Lung (tissue), 12 donors: ENCODE data around the gene NFIA. TPM values are rescaled to one million over a fixed set of nuclear protein-coding genes. Genes with fewer than 3 reads are reported as not detected.
A peak's percentile ranks its signal among the peaks of the same experiment; 100 is the strongest.

Source experiments
- ATAC-seq: fragments of 200-7000 bp; cut with Tn5 transposase; one replicate; pipeline ENCODE4 v1.9.1; 2020; ENCODE audit warnings: moderate number of reproducible peaks; ENCODE audit not compliant: insufficient read depth, low FRiP score
- DNase-seq, 3 donors: peaks; one replicate each; pipeline ENCODE4 v3.0.0-alpha.2; 2013 to 2017
- H3K27ac ChIP-seq, 2 donors: one replicate each; pipeline ENCODE4 v1.5.1; 2013; ENCODE audit warnings: mild to moderate bottlenecking in 2 of 2, moderate library complexity in 2 of 2, control low read depth in 1 of 2, inconsistent platforms in 1 of 2, low read depth in 1 of 2, low read length in 1 of 2
- H3K27me3 ChIP-seq, 3 donors: one replicate each; pipeline ENCODE4 v1.5.1; 2013; ENCODE audit warnings: low read length in 2 of 3; ENCODE audit not compliant: control insufficient read depth in 3 of 3, insufficient read depth in 3 of 3
- H3K36me3 ChIP-seq, 4 donors: one replicate each; pipeline ENCODE4 v1.5.1; 2013; ENCODE audit warnings: low read length in 4 of 4, mild to moderate bottlenecking in 1 of 4, moderate library complexity in 1 of 4; ENCODE audit not compliant: control insufficient read depth in 4 of 4, insufficient read depth in 4 of 4
- H3K4me1 ChIP-seq, 5 donors: one replicate each; pipeline ENCODE4 v1.5.1; 2013; ENCODE audit warnings: low read length in 5 of 5, mild to moderate bottlenecking in 2 of 5, moderate library complexity in 1 of 5; ENCODE audit not compliant: control insufficient read depth in 5 of 5, insufficient read depth in 5 of 5
- H3K4me3 ChIP-seq: one replicate; pipeline ENCODE4 v1.5.1; 2013; ENCODE audit warnings: mild to moderate bottlenecking, control low read depth, moderate library complexity
- H3K9ac ChIP-seq, 2 donors: one replicate each; pipeline ENCODE4 v1.5.1; 2013; ENCODE audit warnings: low read length in 2 of 2, control low read depth in 1 of 2; ENCODE audit not compliant: insufficient read depth in 1 of 2
- H3K9me3 ChIP-seq, 4 donors: one replicate each; pipeline ENCODE4 v1.5.1; 2013; ENCODE audit warnings: low read length in 3 of 4, mild to moderate bottlenecking in 1 of 4, moderate library complexity in 1 of 4; ENCODE audit not compliant: control insufficient read depth in 4 of 4, insufficient read depth in 3 of 4
- WGBS, 2 donors: extraction: QIAGEN DNeasy Blood & Tissue Kit; methylation state at CpG; one replicate each; pipeline ENCODE4 v1.1.7; 2013; 5-methylcytosine and 5-hydroxymethylcytosine counted together
- polyA plus RNA-seq, 2 donors: library from polyadenylated mRNA; stranded (reverse); fragments of 200-250 nt; gene quantifications; one replicate each; pipeline ENCODE4 v1.2.1, GENCODE V29; 2013
- total RNA-seq, 2 donors: library from RNA; depleted of rRNA in 1 of 2; stranded (reverse); fragments of >200 nt in 1 of 2; gene quantifications; one replicate each; pipeline ENCODE4 v1.2.1, GENCODE V29; 2014 to 2021
- TF ChIP-seq, protein P1 (sequence below): IDR thresholded peaks from 2 replicates; pipeline ENCODE4 v1.5.1; 2012; ENCODE audit warnings: mild to moderate bottlenecking; ENCODE audit errors: control extremely low read depth, extremely low read depth
- donor health status: control.
- donor health status: control.
- donor health status: Bipolar disorder and iron deficiency.
- donor health status: healthy.
- donor health status: DM: yes; HTN: yes; CAD: no.

Gene NFIA
- total and polyA plus RNA-seq, 4 donors = 3.0 to 63.4 (median 34.2) TPM

DNA sequence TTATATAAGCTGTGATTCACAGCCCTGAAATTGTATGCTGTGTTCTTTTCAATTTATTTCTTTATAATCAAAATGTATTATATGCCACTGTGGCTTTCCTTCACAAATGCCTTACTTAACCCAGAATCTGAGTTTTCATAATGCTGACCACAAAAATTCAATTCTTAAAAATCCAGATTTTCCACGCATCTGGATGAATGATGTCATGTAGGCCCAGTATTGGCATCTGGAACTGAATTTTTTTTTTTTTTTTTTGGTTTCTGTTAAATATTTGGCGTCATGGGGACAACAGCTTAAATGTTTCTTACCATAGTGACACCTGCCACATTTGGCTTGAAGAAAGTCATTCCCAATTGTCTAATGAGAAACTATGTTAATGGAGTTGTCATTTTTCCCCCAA, 345.8 kb downstream of the NFIA start:
- ATAC-seq (no peak), DNase-seq (no peak)
- Histone ChIP-seq H3K4me3 (no peak overlapping the region), H3K27ac (no peak overlapping the region), H3K27me3 (no peaks in the 10 kb centered on the region), H3K9me3 (no peaks in the 10 kb centered on the region), H3K36me3 (peaks cover 0 to 10% (median 4%) of the 10 kb centered on the region in 4 donors), H3K4me1 (peaks cover 0 to 24% (median 6%) of the 10 kb centered on the region in 5 donors), H3K9ac (no peak overlapping the region)
- 92 to 93% methylated on average over 2 of the region's 2 CpGs for WGBS, 2 donors
- TF ChIP-seq, protein P1, sequence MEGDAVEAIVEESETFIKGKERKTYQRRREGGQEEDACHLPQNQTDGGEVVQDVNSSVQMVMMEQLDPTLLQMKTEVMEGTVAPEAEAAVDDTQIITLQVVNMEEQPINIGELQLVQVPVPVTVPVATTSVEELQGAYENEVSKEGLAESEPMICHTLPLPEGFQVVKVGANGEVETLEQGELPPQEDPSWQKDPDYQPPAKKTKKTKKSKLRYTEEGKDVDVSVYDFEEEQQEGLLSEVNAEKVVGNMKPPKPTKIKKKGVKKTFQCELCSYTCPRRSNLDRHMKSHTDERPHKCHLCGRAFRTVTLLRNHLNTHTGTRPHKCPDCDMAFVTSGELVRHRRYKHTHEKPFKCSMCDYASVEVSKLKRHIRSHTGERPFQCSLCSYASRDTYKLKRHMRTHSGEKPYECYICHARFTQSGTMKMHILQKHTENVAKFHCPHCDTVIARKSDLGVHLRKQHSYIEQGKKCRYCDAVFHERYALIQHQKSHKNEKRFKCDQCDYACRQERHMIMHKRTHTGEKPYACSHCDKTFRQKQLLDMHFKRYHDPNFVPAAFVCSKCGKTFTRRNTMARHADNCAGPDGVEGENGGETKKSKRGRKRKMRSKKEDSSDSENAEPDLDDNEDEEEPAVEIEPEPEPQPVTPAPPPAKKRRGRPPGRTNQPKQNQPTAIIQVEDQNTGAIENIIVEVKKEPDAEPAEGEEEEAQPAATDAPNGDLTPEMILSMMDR = no peak

DNA sequence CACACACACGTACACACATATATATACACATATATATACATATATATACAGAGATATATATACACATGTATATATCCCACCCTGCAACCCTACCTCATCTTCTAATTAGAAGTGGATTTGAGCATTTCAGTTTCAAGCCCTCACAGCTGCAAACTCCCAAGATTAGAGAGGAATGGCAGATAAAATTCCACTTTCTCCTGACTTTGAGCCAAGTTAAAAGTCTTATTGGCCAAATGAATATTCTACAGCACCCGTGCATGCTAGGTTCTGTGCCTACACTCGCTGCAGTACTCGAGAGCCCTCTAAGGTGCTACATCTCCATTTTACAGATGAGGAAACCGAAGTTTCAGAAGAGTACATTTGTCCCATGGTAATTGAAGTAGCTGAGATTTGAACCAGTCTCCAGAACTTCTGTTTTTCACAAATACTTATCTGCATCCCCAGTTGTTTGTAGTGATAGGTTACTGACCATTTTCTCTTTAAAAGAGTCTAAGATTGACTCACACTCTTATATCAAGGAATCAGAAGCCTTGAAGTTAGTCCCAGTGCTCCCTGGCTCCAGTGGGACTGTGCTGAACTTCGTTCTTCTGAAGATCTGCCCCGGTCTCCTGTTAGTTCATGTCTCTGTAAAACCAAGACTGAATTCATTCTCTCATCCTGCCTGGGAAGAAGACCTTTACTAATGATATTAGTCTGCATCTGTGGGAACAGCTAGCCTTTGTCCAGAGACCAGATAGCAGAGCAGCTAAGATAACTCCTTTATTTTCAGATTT, 350.4 kb downstream of the NFIA start:
- ATAC-seq (no peak), DNase-seq (no peak)
- TF ChIP-seq, protein P1 = no peak
- peak overlapping the region in 1 of 2 donors; percentile 63 for H3K27ac ChIP-seq
- peaks cover 0 to 47% (median 0%) of the 10 kb centered on the region in 5 donors for H3K4me1 ChIP-seq
- no peaks in the 10 kb centered on the region for H3K9me3 ChIP-seq
- peaks cover 0 to 10% (median 4%) of the 10 kb centered on the region in 4 donors for H3K36me3 ChIP-seq
- no peak overlapping the region for H3K4me3 ChIP-seq
- 83 to 87% methylated on average over 7 of the region's 7 CpGs for WGBS, 2 donors
- H3K9ac ChIP-seq = no peak overlapping the region
- H3K27me3 ChIP-seq = no peaks in the 10 kb centered on the region

DNA sequence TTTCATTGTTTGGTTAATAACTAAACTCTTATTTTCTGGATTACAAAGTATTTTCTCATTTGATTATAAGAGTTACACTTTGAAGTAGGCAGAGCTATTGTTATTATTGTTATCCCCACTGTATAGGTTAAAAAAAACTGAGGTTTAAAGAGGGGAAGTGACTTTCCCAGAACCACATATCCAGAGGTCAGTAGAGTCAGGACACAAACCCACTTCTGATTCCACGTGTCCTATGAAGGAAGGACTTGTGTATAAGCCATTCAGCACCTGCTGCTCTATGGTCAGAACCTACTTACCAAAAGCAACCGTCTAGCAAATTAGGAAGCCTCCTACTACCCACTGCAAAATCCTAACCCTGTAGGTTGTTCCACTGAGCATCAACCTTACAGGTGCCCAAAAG, 351.3 kb downstream of the NFIA start:
- ATAC-seq (no peak), DNase-seq (no peak)
- Histone ChIP-seq H3K4me1 (peaks cover 0 to 47% (median 0%) of the 10 kb centered on the region in 5 donors), H3K36me3 (peaks cover 0 to 13% (median 5%) of the 10 kb centered on the region in 4 donors), H3K4me3 (no peak overlapping the region), H3K27me3 (no peaks in the 10 kb centered on the region), H3K9ac (no peak overlapping the region), H3K9me3 (no peaks in the 10 kb centered on the region), H3K27ac (peak overlapping the region in 1 of 2 donors; percentile 88)
- TF ChIP-seq, protein P1 = no peak
- 68 to 83% methylated on average over 2 of the region's 2 CpGs for WGBS, 2 donors
